Gastroesophageal sphincter (tissue), 4 donors: ENCODE data around the gene GBP1. TPM values are rescaled to one million over a fixed set of nuclear protein-coding genes. Genes with fewer than 3 reads are reported as not detected.
"Not testable (repeated sequence)": the region's sequence is repeated elsewhere in the genome, so short reads cannot be mapped to it uniquely, and the experiment has no call there.

ENCODE experiments used
- ATAC-seq: fragments of 150-250 bp; one replicate; pipeline ENCODE4 v1.9.1; 2016; ENCODE audit warnings: mild to moderate bottlenecking, moderate library complexity
- H3K27ac ChIP-seq, 4 donors: fragments of 200-600 bp; sonication (generic) in 3 of 4; 1 replicate in 3 of 4; 2 replicates in 1 of 4; pipeline ENCODE4 v1.5.1; 2016 to 2019
- H3K27me3 ChIP-seq: fragments of 200-600 bp; sonication (generic); one replicate; pipeline ENCODE4 v1.5.1; 2019
- H3K36me3 ChIP-seq, 2 donors: fragments of 200-600 bp; sonication (generic); one replicate each; pipeline ENCODE4 v1.5.1; 2019; ENCODE audit warnings: control low read depth in 1 of 2
- H3K4me1 ChIP-seq, 3 donors: fragments of 200-600 bp; sonication (generic); 1 replicate in 2 of 3; 2 replicates in 1 of 3; pipeline ENCODE4 v1.5.1; 2016 to 2019; ENCODE audit warnings: control low read depth in 2 of 3
- H3K4me3 ChIP-seq, 2 donors: fragments of 200-600 bp; sonication (generic); one replicate each; pipeline ENCODE4 v1.5.1; 2019; ENCODE audit warnings: mild to moderate bottlenecking in 1 of 2, moderate library complexity in 1 of 2
- H3K9me3 ChIP-seq, 3 donors: fragments of 200-600 bp; sonication (generic); one replicate each; pipeline ENCODE4 v1.5.1; 2017 to 2019; ENCODE audit warnings: control low read depth in 2 of 3
- CTCF ChIP-seq, 4 experiments: fragments of 200-600 bp in 2 of 4; fragments of 450-650 bp in 2 of 4; sonication (generic) in 1 of 4; IDR thresholded peaks; one replicate each; pipeline ENCODE4 v1.5.1; 2017 to 2019; ENCODE audit warnings: antibody characterized with exemption in 4 of 4, mild to moderate bottlenecking in 2 of 4, moderate library complexity in 2 of 4
- EP300 ChIP-seq: sonication (generic); formaldehyde crosslinking; IDR thresholded peaks from one replicate; pipeline ENCODE4 v1.6.1; 2017; ENCODE audit warnings: antibody characterized with exemption, mild to moderate bottlenecking
- POLR2A ChIP-seq, 2 donors: fragments of 450-650 bp; IDR thresholded peaks; one replicate each; pipeline ENCODE4 v1.6.1; 2017; ENCODE audit warnings: antibody characterized with exemption in 2 of 2, mild to moderate bottlenecking in 2 of 2, moderate library complexity in 1 of 2
- POLR2AphosphoS5 ChIP-seq: sonication (generic); formaldehyde crosslinking; IDR thresholded peaks from one replicate; pipeline ENCODE4 v1.6.1; 2017; ENCODE audit warnings: antibody characterized with exemption
- WGBS, 2 donors: methylation state at CpG; one replicate each; pipeline ENCODE4 v1.1.5; 2018; ENCODE audit warnings: low coverage in 1 of 2; 5-methylcytosine and 5-hydroxymethylcytosine counted together
- total RNA-seq, 4 donors: library from RNA; depleted of rRNA; stranded (reverse); fragments of >200 nt; gene quantifications; one replicate each; pipeline ENCODE4 v1.1.0, GENCODE V29; 2016

GBP1 gene
- total RNA-seq, 4 donors from 2014 or later, result 14.9 to 46.4 (median 24.2) TPM

DNA sequence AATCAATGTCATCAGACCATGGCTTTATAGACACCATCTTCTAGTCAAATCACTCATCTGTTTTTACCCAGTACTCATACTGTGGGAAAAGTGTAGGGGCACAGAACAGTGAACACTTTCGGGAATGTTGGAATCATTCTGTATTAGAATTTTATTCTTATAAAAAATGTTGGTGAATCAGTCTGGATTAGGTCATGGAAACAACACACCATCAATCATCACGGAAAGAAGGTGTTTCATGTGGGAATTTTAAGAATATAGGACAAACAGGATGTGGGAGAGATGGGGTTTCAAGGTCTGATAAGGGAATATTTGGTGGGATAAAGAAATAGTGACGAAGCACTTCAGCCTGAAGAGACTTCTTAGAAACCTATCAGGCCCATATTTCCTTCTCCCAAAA, 17.3 kb downstream of the GBP1 start:
- H3K27me3 ChIP-seq, result no peaks in the 10 kb centered on the region
- no peak overlapping the region for H3K27ac ChIP-seq
- WGBS, 2 donors, result 42 to 58% methylated on average over 3 of the region's 3 CpGs
- no peak overlapping the region for H3K4me3 ChIP-seq
- TF ChIP-seq POLR2AphosphoS5 (no peak), POLR2A (IDR thresholded peaks at IDR 0.05) (no peak), EP300 (no peak), CTCF (IDR thresholded peaks at IDR 0.05) (no peak)
- ATAC-seq, result no peak
- no peaks in the 10 kb centered on the region for H3K4me1 ChIP-seq
- H3K36me3 ChIP-seq, result peaks cover 0 to 44% of the 10 kb centered on the region in 2 donors
- no peaks in the 10 kb centered on the region for H3K9me3 ChIP-seq

DNA sequence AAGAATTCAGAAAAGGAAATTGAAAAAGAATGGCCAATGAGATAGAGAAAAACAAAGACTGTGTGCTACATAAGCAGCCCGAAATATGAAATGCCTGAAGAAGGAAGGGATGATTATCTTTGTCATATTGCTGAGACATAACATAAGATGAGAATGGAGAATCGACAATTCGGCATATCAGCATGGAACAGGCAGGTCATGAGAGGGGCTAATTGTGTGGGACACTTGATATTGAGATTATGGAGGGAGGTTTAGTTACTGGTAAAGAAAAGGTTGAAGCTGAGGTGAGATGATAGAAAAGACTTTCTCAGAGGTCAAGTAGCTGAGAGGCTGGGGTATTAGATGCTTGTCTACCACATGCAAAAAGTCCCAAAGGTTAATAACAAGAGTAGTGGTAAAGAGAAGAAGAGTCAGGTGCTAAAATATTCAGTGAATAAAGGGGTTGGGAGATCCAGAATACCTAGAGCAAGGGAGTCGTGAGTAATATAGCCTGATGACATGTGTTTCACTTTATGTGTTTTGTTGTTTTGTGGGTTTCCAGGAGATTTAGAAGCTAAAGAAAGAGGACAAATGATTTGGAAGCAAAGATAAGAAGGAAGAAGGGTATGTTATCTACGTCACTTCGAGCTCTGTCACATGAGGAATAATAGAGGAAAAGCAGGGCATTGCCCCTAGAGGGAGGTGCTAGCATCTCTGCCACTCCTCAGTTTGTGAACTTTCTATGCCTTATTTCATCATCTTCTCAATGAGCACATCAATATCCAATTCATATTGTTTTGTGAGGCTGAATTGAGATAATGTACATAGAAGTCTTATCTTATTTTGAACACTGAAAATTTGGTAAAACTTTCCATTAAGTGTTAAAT, 18.5 kb downstream of the GBP1 start:
- peaks cover 0 to 32% of the 10 kb centered on the region in 2 donors for H3K36me3 ChIP-seq
- not testable (repeated sequence) for H3K27me3 ChIP-seq, H3K4me3 ChIP-seq, H3K27ac ChIP-seq, ATAC-seq, H3K9me3 ChIP-seq, H3K4me1 ChIP-seq
- 79 to 83% methylated on average over 3 to 6 of the region's 6 CpGs for WGBS, 2 donors

DNA sequence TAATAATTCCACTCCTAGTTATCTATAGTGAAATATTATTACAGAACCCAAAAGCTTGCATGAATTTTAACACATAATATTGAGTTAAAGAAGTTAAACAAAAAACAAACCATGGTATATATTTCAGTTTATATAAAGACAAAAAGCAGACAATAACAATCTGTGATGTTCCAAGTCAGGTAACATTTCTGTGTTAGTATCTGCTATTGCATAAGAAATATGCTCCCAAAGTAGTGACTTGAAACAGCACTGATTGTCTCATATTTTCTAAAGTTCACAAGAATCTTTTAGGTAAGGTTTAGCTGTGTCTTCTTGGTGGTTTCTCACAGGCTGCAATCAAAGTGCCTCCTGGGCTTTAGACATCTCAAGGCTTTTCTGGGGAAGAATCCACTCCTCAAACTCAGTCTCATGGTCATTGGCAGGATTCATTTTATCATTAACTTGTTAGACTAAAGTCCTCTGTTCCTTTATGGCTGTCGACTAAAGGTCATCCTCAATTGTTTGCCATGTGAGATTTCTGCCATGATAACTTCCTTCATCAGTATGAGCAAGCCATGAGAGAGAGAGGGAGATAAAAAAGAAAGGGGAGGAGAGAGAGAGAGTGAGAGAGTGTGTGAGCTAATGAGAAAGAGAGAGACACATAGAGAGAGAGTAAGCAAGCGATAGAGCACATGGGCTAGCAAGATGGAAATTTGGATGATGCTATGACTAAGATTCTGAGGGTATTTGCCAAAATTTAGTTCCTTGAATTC, 19.9 kb downstream of the GBP1 start:
- no peaks in the 10 kb centered on the region for H3K9me3 ChIP-seq
- no peaks in the 10 kb centered on the region for H3K27me3 ChIP-seq
- no peak overlapping the region for H3K4me3 ChIP-seq
- no peak for TF ChIP-seq POLR2AphosphoS5
- TF ChIP-seq EP300, result no peak
- TF ChIP-seq POLR2A (IDR thresholded peaks at IDR 0.05), result no peak
- no peak for TF ChIP-seq CTCF (IDR thresholded peaks at IDR 0.05)
- no peak for ATAC-seq
- H3K27ac ChIP-seq, result no peak overlapping the region
- 59 to 69% methylated on average over 1 to 2 of the region's 2 CpGs for WGBS, 2 donors
- H3K4me1 ChIP-seq, result no peaks in the 10 kb centered on the region
- H3K36me3 ChIP-seq, result peaks cover 0 to 18% of the 10 kb centered on the region in 2 donors

- no peaks in the 10 kb centered on the region for H3K27me3 ChIP-seq
- 55 to 70% methylated on average over 1 to 2 of the region's 5 CpGs for WGBS, 2 donors
- H3K4me3 ChIP-seq, result no peak overlapping the region
- H3K27ac ChIP-seq, result no peak overlapping the region
- H3K9me3 ChIP-seq, result no peaks in the 10 kb centered on the region
- H3K36me3 ChIP-seq, result peaks cover 0 to 9% of the 10 kb centered on the region in 2 donors
- ATAC-seq, result no peak
- H3K4me1 ChIP-seq, result no peaks in the 10 kb centered on the region
- TF ChIP-seq POLR2A (IDR thresholded peaks at IDR 0.05) (no peak), CTCF (IDR thresholded peaks at IDR 0.05) (no peak), EP300 (no peak), POLR2AphosphoS5 (no peak)
Observed at GRCh38 chr1:89043940-89044339, 21.1 kb downstream of the GBP1 start.

GRCh38 chr1:89042491-89042890, 22.5 kb downstream of the GBP1 start:
- no peaks in the 10 kb centered on the region for H3K9me3 ChIP-seq
- no peak overlapping the region for H3K27ac ChIP-seq
- 93% methylated on average over 2 of the region's 7 CpGs; no CpG with 5 or more reads in 1 of the 2 donors for WGBS, 2 donors
- peaks cover 0 to 4% of the 10 kb centered on the region in 2 donors for H3K36me3 ChIP-seq
- TF ChIP-seq POLR2A (IDR thresholded peaks at IDR 0.05) (no peak), POLR2AphosphoS5 (no peak), EP300 (no peak), CTCF (IDR thresholded peaks at IDR 0.05) (no peak)
- no peaks in the 10 kb centered on the region for H3K4me1 ChIP-seq
- no peak overlapping the region for H3K4me3 ChIP-seq
- H3K27me3 ChIP-seq, result no peaks in the 10 kb centered on the region
- no peak for ATAC-seq
